GM19324 (cell line): ENCODE data around the gene CYP27B1.

Experiments used
- ATAC-seq: cut with Tn5 transposase; IDR thresholded peaks from one replicate; pipeline ENCODE4 v1.9.1; 2021; ENCODE audit warnings: mild to moderate bottlenecking, moderate library complexity; ENCODE audit not compliant: unreplicated experiment, low FRiP score

CYP27B1 gene

DNA sequence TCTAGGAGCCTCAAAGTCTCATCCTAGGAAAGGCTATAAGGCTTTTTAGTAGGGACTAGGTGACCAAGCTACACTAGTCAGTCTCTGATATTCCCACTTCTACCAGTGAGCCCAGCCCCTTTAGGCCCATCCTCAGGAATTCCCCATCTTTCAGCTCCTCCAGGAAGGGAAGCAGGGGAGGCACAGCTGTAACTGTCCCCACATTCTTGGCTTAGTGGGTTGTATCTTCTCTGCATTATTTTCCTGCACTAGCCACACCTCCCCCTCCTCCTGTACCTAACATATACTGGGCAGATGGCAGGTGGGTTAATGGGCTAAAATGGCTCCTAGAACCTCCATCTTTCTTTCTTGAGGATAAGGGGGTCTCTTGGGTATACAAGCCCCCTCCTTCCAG is 424 bp upstream of the CYP27B1 start:
- no peak for ATAC-seq

GRCh38 chr12:57765698-57766463 is 997 bp downstream of the CYP27B1 start:
- no peak for ATAC-seq

- peak; percentile 55 for ATAC-seq
Measured at GRCh38 chr12:57765003-57765697, 1.7 kb downstream of the CYP27B1 start.

DNA sequence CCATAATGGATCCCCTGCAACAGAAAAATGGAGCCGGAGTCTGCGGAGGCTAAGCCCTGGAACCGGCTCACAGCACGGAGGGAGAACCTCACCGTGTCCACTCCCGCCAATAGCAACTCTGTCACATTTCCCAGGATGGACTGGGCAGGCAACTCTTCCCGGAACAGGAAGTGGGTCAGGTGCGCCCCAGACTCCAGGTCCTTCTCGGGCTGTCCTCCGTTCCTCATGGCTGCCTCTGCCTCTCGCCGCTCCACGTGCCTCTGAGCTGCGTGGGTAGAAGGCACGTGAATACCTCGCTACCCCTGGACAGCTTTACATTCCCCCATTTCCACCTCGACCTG is 2.2 kb downstream of the CYP27B1 start:
- ATAC-seq = no peak

DNA sequence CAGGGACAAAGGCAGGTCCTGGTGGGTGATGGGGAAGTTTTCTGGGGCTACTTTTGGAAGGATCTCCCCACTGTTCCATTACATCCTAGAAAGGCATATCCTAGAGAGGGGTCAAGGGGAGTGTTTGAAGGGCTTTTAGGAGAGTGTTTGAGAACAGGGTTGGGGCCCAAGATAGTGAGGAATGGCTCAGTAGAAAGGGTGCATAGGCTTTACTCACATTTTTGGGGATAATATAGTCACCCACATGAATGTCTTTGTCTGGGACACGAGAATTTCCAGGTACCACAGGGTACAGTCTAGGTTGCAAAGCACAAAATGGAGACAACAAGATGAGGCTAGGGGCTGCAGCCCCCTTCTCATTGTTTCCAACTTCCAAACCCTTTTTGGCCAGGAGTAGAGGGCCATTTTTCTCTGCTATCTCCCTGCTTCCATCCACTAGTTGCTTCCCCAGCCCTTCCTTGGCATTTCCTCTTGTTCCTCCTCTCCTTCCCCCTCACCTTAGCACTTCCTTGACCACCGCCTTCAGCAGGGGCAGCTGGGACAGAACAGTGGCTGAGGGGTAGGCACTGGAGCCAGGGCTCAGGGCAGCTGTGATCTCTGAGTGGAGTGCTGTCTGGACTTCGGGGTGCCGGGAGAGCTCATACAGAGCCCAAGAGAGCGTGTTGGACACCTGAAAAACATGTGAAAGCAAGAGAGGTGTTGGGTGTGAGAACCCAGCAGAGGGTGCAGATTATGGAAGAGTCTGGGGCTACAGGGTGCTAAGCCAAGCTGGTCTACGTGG is 2.8 kb downstream of the CYP27B1 start:
- ATAC-seq = no peak

DNA sequence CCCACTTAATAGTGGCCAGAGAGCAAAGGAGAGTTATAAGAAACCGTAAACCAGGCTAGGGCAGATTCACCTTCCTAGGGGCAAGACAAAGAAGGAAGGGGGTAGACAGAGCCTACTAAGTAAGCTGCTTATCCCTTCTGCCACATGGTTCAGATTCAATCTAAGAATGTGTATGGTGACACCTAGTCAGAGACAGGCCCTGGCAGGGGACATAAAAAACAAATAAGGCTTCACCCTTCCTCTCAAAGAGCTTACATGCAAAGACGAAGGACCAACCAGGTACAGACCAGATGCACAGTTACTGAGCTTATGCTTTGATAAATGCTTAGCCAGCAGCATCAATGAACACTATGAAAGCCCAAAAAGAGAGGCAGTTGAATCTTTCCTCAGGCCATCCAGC is 4.4 kb downstream of the CYP27B1 start:
- ATAC-seq = no peak

GRCh38 chr12:57761391-57761998 is 5.4 kb downstream of the CYP27B1 start:
- ATAC-seq = no peak

DNA sequence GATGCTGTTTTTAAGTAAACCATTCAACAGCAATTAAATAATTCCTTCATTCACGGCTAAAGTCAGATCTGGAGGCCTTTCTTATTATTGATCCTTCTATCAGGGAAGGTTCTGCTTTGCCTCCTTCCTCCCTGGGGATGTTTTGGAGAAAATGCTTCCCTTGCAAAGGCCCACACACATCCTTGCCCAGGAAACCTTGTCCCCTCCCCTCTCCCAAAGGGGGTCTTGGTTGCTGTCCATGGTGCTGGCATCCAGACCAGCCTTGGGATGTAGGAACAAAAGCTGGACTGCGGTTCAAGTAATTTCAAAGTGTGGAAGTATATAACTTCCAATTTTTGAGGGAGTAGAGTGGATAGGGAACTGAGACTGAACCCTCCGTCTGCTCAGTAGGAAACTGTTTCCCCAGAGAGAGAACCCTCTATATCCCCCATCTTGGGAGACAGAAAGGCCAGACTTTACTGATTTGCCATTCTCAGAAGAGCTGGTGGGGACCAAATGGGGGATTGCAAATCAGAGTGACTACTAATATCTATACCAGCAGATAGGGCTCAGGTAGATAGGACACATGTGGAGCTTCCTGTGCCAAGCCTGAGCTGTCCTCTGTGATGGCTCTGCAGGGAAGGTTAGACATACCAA is 6.4 kb downstream of the CYP27B1 start:
- ATAC-seq = no peak

DNA sequence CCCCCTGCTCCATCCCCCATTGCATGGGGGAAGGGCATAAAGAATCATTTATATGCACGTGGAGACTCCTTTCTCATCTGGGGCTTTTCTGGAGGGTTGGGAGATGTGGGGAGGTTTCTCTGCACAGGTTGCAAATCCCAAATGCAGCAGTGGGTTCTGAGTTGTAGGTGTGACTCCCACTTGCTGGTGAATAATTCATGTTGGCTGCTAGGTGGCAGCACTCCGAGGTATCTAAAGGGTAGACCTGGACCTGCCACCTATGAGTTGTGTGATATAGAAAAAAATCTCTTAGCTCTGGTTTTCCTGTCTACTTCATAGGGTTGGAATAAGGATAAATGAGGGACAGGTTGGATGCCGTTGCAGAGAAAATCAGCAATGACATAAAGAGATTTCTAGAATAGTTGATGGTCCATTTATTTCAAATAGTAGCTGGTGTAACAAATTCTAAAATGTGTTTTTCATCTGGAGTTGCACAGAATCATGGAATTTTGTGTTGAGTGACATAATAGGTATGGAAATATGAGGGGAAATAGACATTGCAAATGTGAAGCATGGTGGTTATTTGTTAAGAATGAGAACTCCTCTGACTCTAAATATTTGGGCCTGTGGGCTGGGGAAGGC is 7.4 kb downstream of the CYP27B1 start:
- ATAC-seq = no peak

GRCh38 chr12:57758552-57759359 is 8.1 kb downstream of the CYP27B1 start:
- no peak for ATAC-seq

- ATAC-seq = no peak
Measured at GRCh38 chr12:57757771-57758170, 9.1 kb downstream of the CYP27B1 start.

DNA sequence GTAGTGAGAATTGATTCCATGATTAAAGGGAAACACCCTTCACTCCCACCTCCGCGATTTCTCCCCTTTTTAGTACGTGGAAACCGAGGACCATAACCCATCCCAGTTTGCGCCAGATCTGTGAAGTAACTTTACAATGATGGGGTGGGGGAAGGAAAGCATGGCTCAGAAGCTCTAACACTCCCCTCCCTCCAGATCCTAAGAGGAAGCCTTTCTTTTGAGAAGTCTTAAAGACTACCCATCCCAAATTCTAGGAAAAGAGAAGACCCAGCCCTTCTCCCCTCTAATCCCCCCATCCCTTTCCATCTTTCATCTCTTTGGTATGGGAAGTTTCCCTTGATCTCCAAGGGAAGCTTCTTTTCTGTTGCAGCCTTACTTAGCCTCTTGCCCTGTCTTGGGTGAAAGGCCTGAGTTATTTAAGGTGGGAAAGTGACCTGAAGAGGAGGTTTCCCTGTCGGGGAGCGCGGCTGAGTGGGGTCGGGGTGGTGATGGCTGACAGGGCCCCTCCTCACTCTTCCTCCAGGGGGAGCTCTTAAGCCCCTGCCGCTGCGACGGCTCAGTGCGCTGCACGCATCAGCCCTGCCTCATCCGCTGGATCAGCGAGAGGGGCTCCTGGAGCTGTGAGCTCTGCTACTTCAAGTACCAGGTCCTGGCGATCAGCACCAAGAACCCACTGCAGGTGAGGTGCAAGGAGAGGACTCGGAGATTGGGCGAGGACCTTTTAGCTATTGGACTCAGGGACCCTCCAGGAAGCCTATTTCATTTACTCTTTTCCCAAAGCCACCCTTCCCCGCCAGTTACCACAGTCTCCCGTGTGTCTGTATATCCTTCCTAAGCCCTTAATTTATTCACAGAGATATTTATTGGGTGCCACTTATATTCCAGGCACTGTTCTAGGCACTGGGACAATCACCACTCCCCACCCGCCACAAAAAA is 10.2 kb downstream of the CYP27B1 start:
- no peak for ATAC-seq

- ATAC-seq = no peak
Measured at GRCh38 chr12:57755454-57756372, 11.2 kb downstream of the CYP27B1 start.

DNA sequence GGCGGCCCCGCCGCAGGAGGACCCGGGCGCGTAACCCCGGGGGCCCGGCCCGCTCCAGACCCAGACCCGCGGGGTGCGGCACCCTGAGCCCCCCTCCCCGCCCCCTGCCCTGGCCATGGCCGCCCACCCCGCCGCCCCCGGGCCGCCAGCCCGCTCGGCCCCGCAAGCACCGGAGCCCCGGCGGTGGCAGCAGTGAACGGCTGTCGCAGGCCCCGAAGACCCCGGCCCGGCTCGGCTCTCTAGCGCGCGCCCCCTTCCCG is 11.8 kb downstream of the CYP27B1 start:
- no peak for ATAC-seq

- ATAC-seq = peak; percentile 36
Measured at GRCh38 chr12:57754411-57755193, 12.3 kb downstream of the CYP27B1 start, which contains the start of gene MARCHF9. Gene MARCHF9 (plus strand): TSS chr12:57755103. CDS start chr12:57755529, 426 bp downstream.

- ATAC-seq = no peak
Measured at GRCh38 chr12:57753756-57754337, 13.0 kb downstream of the CYP27B1 start.
